DOHH2 (cell line): ENCODE data around the gene TRAF2.

ENCODE experiments used
- H3F3A ChIP-seq: fragments of 200-600 bp; sonication (generic), shearing (Covaris generic); 2 replicates; pipeline ENCODE4 v1.6.0; 2016; ENCODE audit warnings: antibody characterized with exemption, mild to moderate bottlenecking; ENCODE audit not compliant: control insufficient read depth, insufficient read depth
- H3K27ac ChIP-seq: fragments of 200-600 bp; sonication (generic); 2 replicates; pipeline ENCODE4 v1.5.1; 2014; ENCODE audit warnings: low read depth, mild to moderate bottlenecking, low read length, moderate library complexity
- H3K27me3 ChIP-seq: fragments of 200-600 bp; sonication (generic); 2 replicates; pipeline ENCODE4 v1.6.1; 2014; ENCODE audit warnings: mild to moderate bottlenecking, low read length, mixed read lengths; ENCODE audit not compliant: control insufficient read depth
- H3K36me3 ChIP-seq: fragments of 200-600 bp; sonication (generic); 2 replicates; pipeline ENCODE4 v1.6.1; 2014; ENCODE audit warnings: mild to moderate bottlenecking, low read length, moderate library complexity, mixed read lengths; ENCODE audit not compliant: control insufficient read depth
- H3K4me1 ChIP-seq: fragments of 200-600 bp; sonication (generic); 2 replicates; pipeline ENCODE4 v1.6.1; 2014; ENCODE audit warnings: mild to moderate bottlenecking, low read length, mixed read lengths; ENCODE audit not compliant: control insufficient read depth
- H3K4me2 ChIP-seq: fragments of 200-600 bp; sonication (generic); 2 replicates; pipeline ENCODE4 v1.6.0; 2014; ENCODE audit warnings: mild to moderate bottlenecking, low read length, moderate library complexity
- H3K4me3 ChIP-seq: fragments of 200-600 bp; sonication (generic); 2 replicates; pipeline ENCODE4 v1.5.1; 2014; ENCODE audit warnings: mild to moderate bottlenecking, low read length, mixed read lengths
- H3K79me2 ChIP-seq: fragments of 200-600 bp; sonication (generic); 2 replicates; pipeline ENCODE4 v1.6.1; 2014; ENCODE audit warnings: mild to moderate bottlenecking, low read length, mixed read lengths; ENCODE audit not compliant: control insufficient read depth
- H3K9me2 ChIP-seq: fragments of 200-600 bp; sonication (generic); replicated peaks from 2 replicates; pipeline ENCODE4 v1.6.1; 2014; ENCODE audit warnings: mild to moderate bottlenecking, low read length, mixed read lengths; ENCODE audit not compliant: control insufficient read depth
- H3K9me3 ChIP-seq: fragments of 200-600 bp; sonication (generic); 2 replicates; pipeline ENCODE4 v1.6.1; 2014; ENCODE audit warnings: antibody characterized with exemption, low read length, mixed read lengths; ENCODE audit not compliant: control insufficient read depth, insufficient read depth
- H4K20me1 ChIP-seq: fragments of 200-600 bp; sonication (generic); 2 replicates; pipeline ENCODE4 v1.6.0; 2014; ENCODE audit warnings: low read depth, mild to moderate bottlenecking, antibody characterized with exemption, low read length, moderate library complexity; ENCODE audit not compliant: control insufficient read depth, insufficient read depth
- CTCF ChIP-seq: fragments of 200-600 bp; sonication (generic); IDR thresholded peaks from one replicate; pipeline ENCODE4 v1.5.1; 2014; ENCODE audit warnings: antibody characterized with exemption, mild to moderate bottlenecking, low read depth, low read length; ENCODE audit not compliant: poor library complexity, severe bottlenecking
- EZH2phosphoT487 ChIP-seq: fragments of 200-600 bp; sonication (generic); IDR thresholded peaks from 2 replicates; pipeline ENCODE4 v1.6.1; 2017; ENCODE audit warnings: borderline replicate concordance, mild to moderate bottlenecking, antibody characterized with exemption, low read length, moderate library complexity, mixed read lengths

TRAF2 gene

GRCh38 chr9:136890661-136891060, 4.3 kb downstream of the TRAF2 start:
- Histone ChIP-seq H3K4me1 (peaks cover 10% of the 10 kb centered on the region), H3K79me2 (peaks cover 93% of the 10 kb centered on the region), H4K20me1 (no peaks in the 10 kb centered on the region; the same call in 1 of the 2 replicates), H3K36me3 (peaks cover 49% of the 10 kb centered on the region), H3K4me2 (no peak overlapping the region), H3F3A (no peaks in the 10 kb centered on the region), H3K4me3 (no peak overlapping the region), H3K9me3 (no peaks in the 10 kb centered on the region), H3K27me3 (no peaks in the 10 kb centered on the region), H3K9me2 (no peaks in the 10 kb centered on the region), H3K27ac (no peak overlapping the region)
- TF ChIP-seq CTCF (no peak), EZH2phosphoT487 (no peak)

DNA sequence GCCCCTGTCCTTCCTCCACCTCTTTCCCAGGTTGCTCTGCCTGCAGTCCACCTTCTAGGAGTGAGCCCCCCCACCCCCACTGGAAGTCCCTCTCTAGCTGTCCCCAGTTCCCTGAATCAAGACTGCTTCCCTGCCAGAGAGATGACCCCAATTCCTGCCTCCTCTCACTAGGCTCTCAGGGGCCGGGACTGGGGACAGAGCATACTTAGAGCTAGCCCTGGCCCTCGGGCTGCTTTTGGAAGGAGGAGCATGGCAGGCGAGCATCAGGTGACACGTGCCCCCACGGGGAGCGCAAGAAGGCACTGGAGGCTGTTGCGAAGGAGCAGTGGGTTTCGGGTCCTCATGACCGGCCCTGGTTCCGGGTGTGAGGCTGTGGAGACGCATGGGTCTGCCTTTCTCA, 9.7 kb downstream of the TRAF2 start:
- Histone ChIP-seq H4K20me1 (no peaks in the 10 kb centered on the region), H3K4me3 (no peak overlapping the region), H3K4me1 (no peaks in the 10 kb centered on the region), H3K9me2 (no peaks in the 10 kb centered on the region), H3K27ac (no peak overlapping the region), H3K36me3 (peaks cover 52% of the 10 kb centered on the region), H3K4me2 (no peak overlapping the region), H3K79me2 (peaks cover 75% of the 10 kb centered on the region), H3K27me3 (no peaks in the 10 kb centered on the region), H3F3A (no peaks in the 10 kb centered on the region), H3K9me3 (no peaks in the 10 kb centered on the region)
- TF ChIP-seq CTCF (no peak), EZH2phosphoT487 (no peak)

GRCh38 chr9:136898483-136899100, 12.3 kb downstream of the TRAF2 start:
- no peak overlapping the region for H3K4me3 ChIP-seq
- no peak overlapping the region for H3K4me2 ChIP-seq
- no peaks in the 10 kb centered on the region for H3K9me3 ChIP-seq
- no peaks in the 10 kb centered on the region for H3K27me3 ChIP-seq
- H3K79me2 ChIP-seq: peaks cover 65% of the 10 kb centered on the region
- H4K20me1 ChIP-seq: no peaks in the 10 kb centered on the region
- no peaks in the 10 kb centered on the region for H3K4me1 ChIP-seq
- no peak for TF ChIP-seq EZH2phosphoT487
- no peak for TF ChIP-seq CTCF
- no peaks in the 10 kb centered on the region for H3K9me2 ChIP-seq
- peaks cover 61% of the 10 kb centered on the region for H3K36me3 ChIP-seq
- no peak overlapping the region for H3K27ac ChIP-seq
- H3F3A ChIP-seq: no peaks in the 10 kb centered on the region

DNA sequence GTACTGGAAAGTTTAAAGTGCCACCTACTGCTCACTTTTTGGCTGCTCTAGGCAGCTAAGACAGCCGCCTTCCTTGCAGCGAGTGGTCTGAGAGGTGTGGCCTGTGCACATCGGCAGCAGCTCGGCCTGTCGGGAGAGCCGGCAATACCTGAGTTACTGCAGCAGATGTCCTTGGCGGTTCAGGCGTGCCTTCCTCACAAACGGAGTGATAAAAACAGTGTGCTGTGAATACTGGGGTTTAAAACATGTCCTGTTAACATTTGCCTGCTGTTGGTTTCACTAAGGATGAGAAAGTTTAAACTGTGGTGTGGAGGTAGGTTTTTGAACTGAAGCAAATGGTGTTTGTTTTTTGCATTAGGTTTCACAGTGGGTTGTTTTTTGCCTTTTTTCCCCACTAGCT, 12.9 kb downstream of the TRAF2 start:
- no peak overlapping the region for H3K4me3 ChIP-seq
- TF ChIP-seq CTCF (no peak), EZH2phosphoT487 (no peak)
- no peaks in the 10 kb centered on the region for H4K20me1 ChIP-seq
- H3K27ac ChIP-seq: no peak overlapping the region
- H3K9me2 ChIP-seq: no peaks in the 10 kb centered on the region
- H3K27me3 ChIP-seq: no peaks in the 10 kb centered on the region
- H3K36me3 ChIP-seq: peaks cover 64% of the 10 kb centered on the region
- H3F3A ChIP-seq: no peaks in the 10 kb centered on the region
- no peak overlapping the region for H3K4me2 ChIP-seq
- H3K4me1 ChIP-seq: no peaks in the 10 kb centered on the region
- H3K79me2 ChIP-seq: peaks cover 60% of the 10 kb centered on the region
- no peaks in the 10 kb centered on the region for H3K9me3 ChIP-seq
